ENCODE measurements around the gene BRIP1.
"Not testable (repeated sequence)": the region's sequence is repeated elsewhere in the genome, so short reads cannot be mapped to it uniquely, and the experiment has no call there.

The BRIP1 gene

GRCh38 chr17:61683466-61683865, 179.9 kb downstream of the BRIP1 start:
- intact Hi-C loops (cut with micrococcal nuclease), result no loop called here
- Mint-ChIP-seq H3K36me3 (ENCODE audit: low read depth) (no peaks in the 10 kb centered on the region), H3K4me3 (no peak overlapping the region), H3K27ac (no peak overlapping the region), H3K27me3 (no peaks in the 10 kb centered on the region), H3K4me1 (ENCODE audit: low read depth) (no peaks in the 10 kb centered on the region), H3K9me3 (no peaks in the 10 kb centered on the region)

DNA sequence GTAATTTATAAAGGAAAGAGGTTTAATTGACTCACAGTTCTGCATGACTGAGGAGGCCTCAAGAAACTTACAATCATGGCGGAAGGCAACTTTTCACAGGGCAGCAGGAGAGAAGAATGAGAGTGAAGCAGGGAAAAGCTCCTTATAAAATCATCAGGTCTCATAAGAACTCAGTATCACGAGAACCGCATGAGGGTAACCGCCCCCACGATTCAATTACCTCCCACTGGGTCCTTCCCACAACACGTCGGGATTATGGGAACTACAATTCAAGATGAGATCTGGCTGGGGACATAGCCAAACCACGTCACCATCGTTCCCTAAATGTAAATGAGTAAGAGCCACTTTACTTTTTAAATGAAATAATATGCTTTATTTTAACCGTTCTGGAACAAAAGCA, 182.4 kb downstream of the BRIP1 start:
- Mint-ChIP-seq H3K9me3 (no peaks in the 10 kb centered on the region), H3K27ac (no peak overlapping the region), H3K4me3 (no peak overlapping the region), H3K4me1 (ENCODE audit: low read depth) (no peaks in the 10 kb centered on the region), H3K27me3 (no peaks in the 10 kb centered on the region), H3K36me3 (ENCODE audit: low read depth) (no peaks in the 10 kb centered on the region)
- intact Hi-C loops (cut with micrococcal nuclease), result no loop called here

DNA sequence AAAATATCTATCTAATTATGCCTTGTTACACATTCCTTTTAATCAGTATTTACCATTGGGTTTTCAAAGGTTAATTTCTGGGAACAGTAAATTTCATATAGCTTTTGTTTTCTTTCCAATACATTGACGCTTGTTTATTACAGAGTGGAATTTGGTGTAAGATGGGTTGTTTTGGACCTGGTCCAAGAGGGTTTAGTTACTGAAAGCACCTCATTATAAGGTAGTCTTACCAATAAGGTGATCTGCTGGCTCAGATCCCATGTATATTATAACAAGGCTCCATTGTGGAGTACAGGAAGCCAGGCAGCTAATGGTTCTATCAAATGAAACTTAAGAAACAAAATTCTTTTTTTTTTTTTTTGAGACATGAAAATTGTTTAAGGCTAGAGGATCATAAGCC, 185.0 kb downstream of the BRIP1 start:
- H3K27me3 Mint-ChIP-seq, result no peaks in the 10 kb centered on the region
- intact Hi-C loops (cut with micrococcal nuclease), result no loop called here
- H3K4me1 Mint-ChIP-seq (ENCODE audit: low read depth), result no peaks in the 10 kb centered on the region
- peaks cover 6% of the 10 kb centered on the region for H3K9me3 Mint-ChIP-seq
- no peak overlapping the region for H3K27ac Mint-ChIP-seq
- no peak overlapping the region for H3K4me3 Mint-ChIP-seq
- H3K36me3 Mint-ChIP-seq (ENCODE audit: low read depth), result no peaks in the 10 kb centered on the region

- H3K36me3 Mint-ChIP-seq (ENCODE audit: low read depth); H3K27me3 Mint-ChIP-seq; H3K4me1 Mint-ChIP-seq (ENCODE audit: low read depth); intact Hi-C loops (cut with micrococcal nuclease); H3K4me3 Mint-ChIP-seq; H3K9me3 Mint-ChIP-seq; H3K27ac Mint-ChIP-seq: not testable (repeated sequence)
These were observed 186.0 kb downstream of the BRIP1 start for GRCh38 chr17:61677150-61677811.

DNA sequence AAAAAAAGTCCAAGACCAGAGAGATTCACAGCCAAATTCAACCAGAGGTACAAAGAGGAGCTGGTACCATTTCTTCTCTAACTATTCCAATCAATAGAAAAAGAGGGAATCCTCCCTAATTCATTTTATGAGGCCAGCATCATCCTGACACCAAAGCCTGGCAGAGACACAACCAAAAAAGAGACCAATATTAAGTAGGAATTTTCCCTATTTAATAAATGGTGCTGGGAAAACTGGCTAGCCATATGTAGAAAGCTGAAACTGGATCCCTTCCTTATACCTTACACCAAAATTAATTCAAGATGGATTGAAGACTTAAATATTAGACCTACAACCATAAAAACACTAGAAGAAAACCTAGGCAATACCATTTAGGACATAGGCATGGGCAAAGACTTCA, 186.8 kb downstream of the BRIP1 start:
- H3K4me3 Mint-ChIP-seq; H3K27ac Mint-ChIP-seq; H3K27me3 Mint-ChIP-seq; H3K4me1 Mint-ChIP-seq (ENCODE audit: low read depth); H3K9me3 Mint-ChIP-seq; intact Hi-C loops (cut with micrococcal nuclease); H3K36me3 Mint-ChIP-seq (ENCODE audit: low read depth): not testable (repeated sequence)

DNA sequence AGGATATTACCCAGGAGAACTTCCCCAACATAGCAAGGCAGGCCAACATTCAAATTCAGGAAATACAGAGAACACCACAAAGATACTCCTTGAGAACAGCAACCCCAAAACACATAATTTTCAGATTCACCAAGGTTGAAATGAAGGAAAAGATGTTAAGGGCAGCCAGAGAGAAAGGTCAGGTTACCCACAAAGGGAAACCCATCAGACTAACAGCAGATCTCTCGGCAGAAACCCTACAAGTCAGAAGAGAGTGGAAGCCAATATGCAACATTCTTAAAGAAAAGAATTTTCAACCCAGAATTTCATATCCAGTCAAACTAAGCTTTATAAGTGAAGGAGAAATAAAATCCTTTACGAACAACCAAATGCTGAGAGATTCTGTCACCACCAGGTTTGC, 188.7 kb downstream of the BRIP1 start:
- H3K9me3 Mint-ChIP-seq; intact Hi-C loops (cut with micrococcal nuclease); H3K27ac Mint-ChIP-seq; H3K4me1 Mint-ChIP-seq (ENCODE audit: low read depth); H3K27me3 Mint-ChIP-seq; H3K36me3 Mint-ChIP-seq (ENCODE audit: low read depth); H3K4me3 Mint-ChIP-seq: not testable (repeated sequence)

DNA sequence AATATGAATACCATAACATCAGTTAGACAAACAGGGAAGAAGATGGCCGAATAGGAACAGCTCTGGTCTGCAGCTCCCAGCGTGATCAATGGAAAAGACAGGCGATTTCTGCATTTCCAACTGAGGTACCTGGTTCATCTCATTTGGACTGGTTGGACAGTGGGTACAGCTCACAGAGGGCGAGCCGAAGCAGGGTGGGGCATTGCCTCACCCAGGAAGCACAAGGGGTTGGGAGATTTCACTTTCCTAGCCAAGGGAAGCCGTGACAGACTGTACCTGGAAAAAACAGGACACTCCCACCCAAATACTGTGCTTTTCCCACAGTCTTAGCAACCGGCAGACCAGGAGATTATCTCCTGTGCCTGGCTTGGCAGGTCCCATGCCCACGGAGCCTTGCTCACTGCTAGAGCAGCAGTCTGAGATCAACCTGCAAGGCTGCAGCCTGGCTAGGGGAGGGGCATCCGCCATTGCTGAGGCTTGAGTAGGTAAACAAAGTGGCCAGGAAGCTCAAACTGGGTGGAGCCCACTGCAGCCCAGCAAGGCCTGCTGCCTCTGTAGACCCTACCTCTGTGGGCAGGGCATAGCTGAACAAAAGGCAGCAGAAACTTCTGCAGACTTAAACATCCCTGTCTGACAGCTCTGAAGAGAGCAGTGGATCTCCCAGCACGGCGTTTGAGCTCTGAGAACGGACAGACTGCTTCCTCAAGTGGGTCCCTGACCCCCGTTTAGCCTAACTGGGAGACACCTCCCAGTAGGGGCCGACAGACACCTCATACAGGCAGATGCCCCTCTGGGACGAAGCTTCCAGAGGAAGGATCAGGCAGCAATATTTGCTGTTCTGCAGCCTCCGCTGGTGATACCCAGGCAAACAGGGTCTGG, 190.1 kb downstream of the BRIP1 start:
- H3K4me3 Mint-ChIP-seq; H3K36me3 Mint-ChIP-seq (ENCODE audit: low read depth); H3K9me3 Mint-ChIP-seq; H3K27me3 Mint-ChIP-seq; intact Hi-C loops (cut with micrococcal nuclease); H3K27ac Mint-ChIP-seq; H3K4me1 Mint-ChIP-seq (ENCODE audit: low read depth): not testable (repeated sequence)

GRCh38 chr17:61672140-61672539, 191.2 kb downstream of the BRIP1 start:
- no peaks in the 10 kb centered on the region for H3K36me3 Mint-ChIP-seq (ENCODE audit: low read depth)
- no peaks in the 10 kb centered on the region for H3K4me1 Mint-ChIP-seq (ENCODE audit: low read depth)
- intact Hi-C loops (cut with micrococcal nuclease), result no loop called here
- H3K27me3 Mint-ChIP-seq, result no peaks in the 10 kb centered on the region
- peaks cover 6% of the 10 kb centered on the region for H3K9me3 Mint-ChIP-seq
- no peak overlapping the region for H3K4me3 Mint-ChIP-seq
- no peak overlapping the region for H3K27ac Mint-ChIP-seq

DNA sequence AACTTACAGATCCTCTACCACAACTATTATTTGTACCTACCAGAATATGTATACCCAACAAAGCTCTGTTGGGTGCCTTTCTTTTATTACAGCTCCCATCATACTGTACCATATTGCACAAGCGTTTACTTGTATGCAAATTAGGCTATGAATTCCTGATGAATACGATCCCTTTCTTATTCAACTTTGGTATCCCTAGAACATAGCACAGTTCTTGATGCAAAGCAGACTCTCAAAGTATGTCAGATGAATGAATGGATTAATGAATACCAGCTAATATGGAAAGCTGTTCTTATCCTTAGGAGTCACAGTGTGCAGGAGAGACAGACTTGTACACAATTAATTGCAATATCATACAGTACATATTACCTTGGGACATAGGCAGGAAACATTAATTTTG, 192.6 kb downstream of the BRIP1 start:
- Mint-ChIP-seq H3K36me3 (ENCODE audit: low read depth) (no peaks in the 10 kb centered on the region), H3K4me3 (no peak overlapping the region), H3K4me1 (ENCODE audit: low read depth) (no peaks in the 10 kb centered on the region), H3K9me3 (peaks cover 6% of the 10 kb centered on the region), H3K27ac (no peak overlapping the region), H3K27me3 (no peaks in the 10 kb centered on the region)
- intact Hi-C loops (cut with micrococcal nuclease), result no loop called here

DNA sequence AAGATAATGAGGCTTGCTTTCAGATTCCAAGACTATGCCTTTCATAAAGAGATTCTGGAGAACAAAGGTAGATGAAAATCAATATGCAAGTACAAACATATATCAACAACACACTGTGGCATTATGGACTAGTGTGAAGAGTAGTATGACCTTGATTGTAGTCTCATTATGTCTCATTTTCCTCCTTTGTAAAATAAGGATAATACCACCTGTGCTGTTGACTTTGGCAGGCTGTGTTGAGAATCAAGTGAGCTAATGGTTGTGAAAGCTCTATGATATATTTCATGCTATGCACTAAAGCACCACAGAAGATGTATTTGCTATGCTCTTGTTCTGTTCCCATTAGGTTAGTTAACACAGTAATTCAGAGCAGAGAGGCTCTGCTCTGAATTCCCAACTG, 193.8 kb downstream of the BRIP1 start:
- Mint-ChIP-seq H3K4me1 (ENCODE audit: low read depth) (no peaks in the 10 kb centered on the region), H3K27ac (no peak overlapping the region), H3K4me3 (no peak overlapping the region), H3K9me3 (peaks cover 6% of the 10 kb centered on the region), H3K36me3 (ENCODE audit: low read depth) (no peaks in the 10 kb centered on the region), H3K27me3 (no peaks in the 10 kb centered on the region)
- intact Hi-C loops (cut with micrococcal nuclease), result no loop called here

- H3K36me3 Mint-ChIP-seq (ENCODE audit: low read depth), result no peaks in the 10 kb centered on the region
- H3K27ac Mint-ChIP-seq, result no peak overlapping the region
- H3K9me3 Mint-ChIP-seq, result no peaks in the 10 kb centered on the region
- H3K4me1 Mint-ChIP-seq (ENCODE audit: low read depth), result no peaks in the 10 kb centered on the region
- intact Hi-C loops (cut with micrococcal nuclease), result no loop called here
- no peaks in the 10 kb centered on the region for H3K27me3 Mint-ChIP-seq
- no peak overlapping the region for H3K4me3 Mint-ChIP-seq
These were observed 194.8 kb downstream of the BRIP1 start for GRCh38 chr17:61668486-61668885.

GRCh38 chr17:61666406-61667088, 196.8 kb downstream of the BRIP1 start:
- H3K4me3 Mint-ChIP-seq; H3K36me3 Mint-ChIP-seq (ENCODE audit: low read depth); H3K9me3 Mint-ChIP-seq; intact Hi-C loops (cut with micrococcal nuclease); H3K27ac Mint-ChIP-seq; H3K27me3 Mint-ChIP-seq; H3K4me1 Mint-ChIP-seq (ENCODE audit: low read depth): not testable (repeated sequence)

DNA sequence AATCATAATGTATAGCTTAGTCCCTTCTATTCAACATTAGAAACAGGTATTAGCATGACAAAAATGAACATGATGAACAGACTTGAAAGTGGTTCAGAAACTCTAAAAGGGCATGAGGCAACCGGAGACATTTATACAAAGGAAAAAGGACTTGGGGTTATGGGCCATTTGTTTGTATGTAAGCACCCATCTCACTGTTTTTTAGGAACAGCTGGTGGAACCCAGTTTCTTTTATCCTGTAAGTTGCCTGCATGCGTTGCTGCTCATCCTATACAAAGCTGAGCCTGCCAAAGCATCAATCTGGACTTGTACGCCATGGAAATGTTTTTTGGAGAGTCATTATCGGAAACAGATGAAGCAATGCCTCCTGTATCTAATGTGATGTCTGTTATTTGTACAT, 200.0 kb downstream of the BRIP1 start:
- no peaks in the 10 kb centered on the region for H3K9me3 Mint-ChIP-seq
- H3K4me1 Mint-ChIP-seq (ENCODE audit: low read depth), result no peaks in the 10 kb centered on the region
- no peaks in the 10 kb centered on the region for H3K36me3 Mint-ChIP-seq (ENCODE audit: low read depth)
- no peak overlapping the region for H3K27ac Mint-ChIP-seq
- H3K27me3 Mint-ChIP-seq, result no peaks in the 10 kb centered on the region
- intact Hi-C loops (cut with micrococcal nuclease), result no loop called here
- no peak overlapping the region for H3K4me3 Mint-ChIP-seq

GRCh38 chr17:61662741-61663140, 200.6 kb downstream of the BRIP1 start:
- Mint-ChIP-seq H3K27me3 (no peaks in the 10 kb centered on the region), H3K36me3 (ENCODE audit: low read depth) (no peaks in the 10 kb centered on the region), H3K9me3 (no peaks in the 10 kb centered on the region), H3K4me1 (ENCODE audit: low read depth) (no peaks in the 10 kb centered on the region), H3K27ac (no peak overlapping the region), H3K4me3 (no peak overlapping the region)
- intact Hi-C loops (cut with micrococcal nuclease), result no loop called here
